GM21576 (cell line): ENCODE measurements around the gene DHX32.

ENCODE experiments used
- ATAC-seq: cut with Tn5 transposase; IDR thresholded peaks from one replicate; pipeline ENCODE4 v1.9.1; 2021; ENCODE audit warnings: mild to moderate bottlenecking, moderate library complexity; ENCODE audit not compliant: unreplicated experiment

Gene DHX32

GRCh38 chr10:125816548-125816947, 64.5 kb downstream of the DHX32 start:
- ATAC-seq, result no peak

GRCh38 chr10:125815764-125816163, 65.3 kb downstream of the DHX32 start:
- no peak for ATAC-seq

- no peak for ATAC-seq
Measured at GRCh38 chr10:125812128-125812750, 68.9 kb downstream of the DHX32 start.

DNA sequence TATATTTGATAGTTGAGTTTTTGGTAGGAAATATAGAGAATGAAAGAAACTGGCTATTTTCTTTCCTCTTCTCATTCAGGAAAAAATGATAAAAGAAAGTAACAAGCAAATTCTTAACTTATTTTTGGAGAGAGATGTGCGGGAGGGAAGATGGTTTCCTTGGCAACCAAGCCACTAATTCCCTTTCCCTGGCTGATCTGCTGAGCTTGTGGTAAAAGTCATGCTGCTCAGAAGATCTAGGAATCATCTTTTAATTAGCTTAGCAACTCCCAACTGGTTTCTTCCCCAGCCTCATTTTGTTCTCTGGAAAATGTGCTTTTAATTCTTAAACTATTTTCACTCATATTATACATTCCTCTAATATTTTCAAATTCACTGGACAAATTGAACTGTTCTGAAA, 69.8 kb downstream of the DHX32 start:
- no peak for ATAC-seq

GRCh38 chr10:125808047-125808446, 73.0 kb downstream of the DHX32 start:
- ATAC-seq, result no peak

GRCh38 chr10:125802739-125803138, 78.4 kb downstream of the DHX32 start:
- ATAC-seq, result no peak

GRCh38 chr10:125802131-125802530, 79.0 kb downstream of the DHX32 start:
- ATAC-seq, result no peak

DNA sequence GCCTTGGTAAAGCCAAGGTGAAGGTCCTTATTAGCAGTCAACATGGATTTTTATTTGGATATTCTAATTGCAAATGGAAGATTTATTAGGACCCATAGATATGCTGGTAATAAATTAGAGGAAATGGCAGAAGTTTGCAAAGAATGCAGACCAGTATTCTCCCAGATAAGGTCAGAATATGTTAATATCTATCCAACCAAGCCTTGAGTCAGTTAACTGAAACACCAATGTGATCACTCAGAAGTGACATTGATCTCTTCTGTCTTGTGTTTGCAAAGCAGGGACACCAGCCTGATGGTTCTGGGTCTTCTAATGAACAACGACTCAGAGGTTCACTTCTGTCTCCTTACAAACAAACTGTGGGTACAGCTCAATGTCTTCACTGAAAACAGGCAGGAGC, 79.5 kb downstream of the DHX32 start:
- no peak for ATAC-seq

DNA sequence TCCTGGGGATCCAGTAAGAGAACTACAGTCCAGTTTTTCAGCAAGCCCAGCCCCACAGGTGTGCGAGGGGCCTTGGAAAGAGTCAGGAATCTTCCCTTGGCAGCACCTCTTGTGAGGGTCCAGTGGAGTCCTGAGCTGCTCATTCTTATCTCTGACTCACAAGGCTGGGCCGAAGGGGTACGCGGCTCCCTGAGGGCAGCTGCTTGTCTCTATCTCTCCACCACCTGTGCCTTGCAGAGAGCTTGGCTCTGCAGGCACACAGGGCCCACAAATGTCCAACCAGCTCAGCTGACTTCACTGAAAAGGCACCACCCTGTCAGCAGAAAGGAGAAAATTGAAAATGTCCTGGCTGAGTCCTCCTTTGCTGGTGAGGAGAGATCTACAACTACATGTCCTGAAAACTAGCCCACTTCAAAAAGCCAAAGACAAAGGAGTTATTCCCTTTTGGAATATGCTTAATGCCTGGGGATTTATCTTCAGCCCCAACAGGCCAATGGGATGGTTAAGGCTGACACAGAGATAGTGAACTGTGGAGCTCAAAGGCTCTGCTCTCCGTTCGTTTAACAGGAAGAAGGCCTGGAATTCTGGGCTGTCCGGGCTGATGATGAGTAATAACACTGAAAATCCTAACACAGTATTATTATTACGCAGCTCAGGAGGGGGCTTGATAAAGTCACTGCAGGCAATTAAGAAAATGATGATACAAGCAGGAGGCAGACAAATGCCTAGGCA, 81.5 kb downstream of the DHX32 start:
- no peak for ATAC-seq

GRCh38 chr10:125797994-125798662, 83.0 kb downstream of the DHX32 start:
- ATAC-seq, result no peak

GRCh38 chr10:125797424-125797823, 83.7 kb downstream of the DHX32 start:
- ATAC-seq, result no peak

DNA sequence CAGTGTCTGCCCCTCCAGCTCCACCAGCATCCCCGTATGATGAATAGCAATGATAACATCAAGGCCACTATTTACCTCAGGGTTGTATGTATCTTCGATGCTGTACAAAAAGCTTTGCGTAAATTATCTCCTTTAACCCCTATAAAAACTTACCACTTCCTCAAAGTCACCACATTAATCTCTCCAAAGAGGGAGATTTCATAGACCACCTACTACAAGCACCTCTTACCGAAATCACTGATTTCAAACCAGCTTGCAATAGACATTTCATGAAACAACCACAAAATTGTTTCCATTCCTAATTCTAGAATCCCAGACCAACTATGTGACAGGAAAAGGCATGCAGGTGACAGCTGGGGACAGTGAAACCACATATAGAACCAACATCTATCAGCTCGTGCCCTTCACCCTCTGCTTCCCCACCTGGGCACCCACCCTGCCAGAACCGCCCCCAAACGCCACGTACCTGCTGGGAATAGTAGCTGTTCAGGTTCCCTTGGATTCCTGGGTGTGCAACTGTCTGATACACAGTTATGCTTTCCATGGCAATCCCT, 85.4 kb downstream of the DHX32 start:
- no peak for ATAC-seq

GRCh38 chr10:125795128-125795527, 86.0 kb downstream of the DHX32 start:
- ATAC-seq, result no peak

DNA sequence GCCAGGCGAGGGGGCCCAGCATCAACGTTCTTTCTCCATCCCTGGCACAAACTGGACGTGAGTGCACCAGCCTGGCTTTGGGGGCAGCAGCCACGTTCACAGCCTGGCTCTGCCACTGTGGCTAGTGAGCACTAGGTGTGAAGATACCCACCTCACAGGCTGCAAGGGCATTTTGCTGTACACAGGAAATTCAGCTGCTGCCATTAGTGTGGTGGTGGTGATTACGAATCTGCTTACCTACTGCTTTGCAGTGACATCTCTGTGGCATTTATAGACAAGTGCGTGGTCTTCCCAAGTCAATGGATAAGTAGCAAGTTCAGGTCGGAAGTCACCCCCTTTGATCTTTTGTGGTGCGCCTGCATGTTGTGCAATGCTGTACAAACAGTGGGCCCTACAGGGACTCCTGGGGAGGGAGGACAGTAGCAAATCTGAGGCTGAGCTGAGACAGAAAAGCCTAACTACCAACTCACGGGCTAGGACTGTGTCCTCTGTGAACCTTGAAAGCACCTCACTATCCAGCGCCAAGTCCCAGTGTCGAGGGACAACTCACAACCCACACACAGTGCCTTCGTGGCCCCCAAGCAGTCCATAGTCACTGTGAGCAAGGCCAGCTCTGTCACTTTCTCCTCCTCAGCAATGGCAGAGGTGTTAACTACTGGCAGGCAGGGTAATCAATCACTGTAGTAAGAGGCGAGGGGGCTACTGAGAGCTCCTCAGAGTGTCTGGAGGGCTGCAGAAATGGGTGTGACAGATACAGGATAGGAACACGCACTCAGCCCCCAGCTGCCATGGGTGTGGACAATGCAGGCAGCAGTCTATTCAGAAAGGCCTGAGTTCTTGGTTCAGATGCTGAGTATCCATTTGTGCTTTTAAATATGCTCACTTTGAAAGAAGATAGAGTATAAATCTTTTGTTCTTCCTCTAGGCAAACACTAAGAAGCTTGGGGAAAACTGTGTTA, 88.5 kb downstream of the DHX32 start:
- ATAC-seq, result no peak

- no peak for ATAC-seq
Measured at GRCh38 chr10:125788156-125789034, 92.7 kb downstream of the DHX32 start.
